Stimulated activated CD8-positive, alpha-beta memory T cell treated with anti-CD3 and anti-CD28 coated beads, Interleukin-12 subunit alpha, Interleukin-12 subunit beta, amount 100 ng/mL, for 4 hours (primary cell): ENCODE results near the gene RDH12.

ENCODE experiments used
- DNase-seq: peaks from one replicate; pipeline ENCODE4 v3.0.0-alpha.2; 2020; ENCODE audit warnings: low read depth

The RDH12 gene

GRCh38 chr14:67749341-67750084, 47.8 kb downstream of the RDH12 start:
- DNase-seq, result no peak

- no peak for DNase-seq
Observed at GRCh38 chr14:67756496-67756895, 54.8 kb downstream of the RDH12 start.

DNA sequence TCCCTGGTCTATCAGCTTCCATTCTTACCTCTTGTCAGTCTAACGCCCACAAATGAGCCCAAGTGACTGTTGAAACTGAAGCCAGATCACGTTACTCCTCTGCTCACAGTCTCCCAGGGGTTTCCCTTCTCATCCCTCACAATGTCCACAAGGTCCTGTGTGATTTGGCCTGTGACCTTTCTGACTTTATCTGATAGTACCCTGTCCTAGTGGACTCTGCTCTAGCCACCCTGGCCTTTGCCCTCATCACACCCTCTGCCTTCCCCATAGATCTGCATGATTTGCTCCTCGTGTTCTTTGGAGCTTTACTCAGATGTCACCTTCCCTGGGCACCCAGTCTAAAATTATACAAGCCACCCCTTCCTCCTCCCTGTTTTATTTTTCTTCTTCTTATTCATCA, 55.5 kb downstream of the RDH12 start:
- no peak for DNase-seq

DNA sequence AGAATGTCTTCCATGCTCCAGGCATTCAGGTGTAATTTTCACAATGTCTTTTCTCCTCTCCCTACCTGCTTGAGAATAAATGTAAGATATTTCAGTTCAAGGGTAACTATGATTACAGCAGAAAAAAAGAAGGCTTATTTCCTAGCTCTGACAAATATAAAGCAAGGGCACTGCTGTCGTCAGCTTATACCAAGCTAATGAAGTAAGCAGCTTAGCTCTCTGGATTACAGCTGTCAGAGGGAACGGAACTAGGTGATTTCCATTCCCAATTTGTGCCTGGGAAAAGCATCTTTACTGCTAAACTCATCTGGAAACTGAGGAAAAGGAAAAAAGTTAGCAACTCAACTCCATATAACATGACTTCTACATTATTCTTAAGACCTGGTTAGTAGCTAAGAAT, 58.2 kb downstream of the RDH12 start:
- no peak for DNase-seq

DNA sequence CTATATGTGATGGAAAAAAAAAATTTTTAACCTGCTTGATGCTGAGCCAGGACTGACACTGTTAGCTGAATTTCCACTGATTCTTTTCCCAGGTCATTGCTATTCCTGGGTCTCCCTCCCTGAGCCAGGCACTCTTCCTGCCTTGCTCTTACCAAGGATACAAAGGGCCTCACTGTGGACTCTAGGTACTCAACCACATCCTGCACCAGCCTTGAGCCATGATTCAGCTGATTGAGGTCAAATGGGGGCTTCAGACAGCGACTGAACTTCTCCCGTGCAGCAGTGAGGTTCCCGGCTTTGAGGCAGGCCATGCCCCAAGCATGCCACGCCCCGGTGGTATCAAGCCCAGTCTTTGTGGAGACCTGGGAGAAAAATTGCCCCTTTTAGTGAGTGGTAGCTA, 60.4 kb downstream of the RDH12 start:
- DNase-seq, result no peak

- no peak for DNase-seq
Observed at GRCh38 chr14:67763158-67763822, 61.6 kb downstream of the RDH12 start.

GRCh38 chr14:67764496-67764895, 62.8 kb downstream of the RDH12 start:
- DNase-seq, result no peak

DNA sequence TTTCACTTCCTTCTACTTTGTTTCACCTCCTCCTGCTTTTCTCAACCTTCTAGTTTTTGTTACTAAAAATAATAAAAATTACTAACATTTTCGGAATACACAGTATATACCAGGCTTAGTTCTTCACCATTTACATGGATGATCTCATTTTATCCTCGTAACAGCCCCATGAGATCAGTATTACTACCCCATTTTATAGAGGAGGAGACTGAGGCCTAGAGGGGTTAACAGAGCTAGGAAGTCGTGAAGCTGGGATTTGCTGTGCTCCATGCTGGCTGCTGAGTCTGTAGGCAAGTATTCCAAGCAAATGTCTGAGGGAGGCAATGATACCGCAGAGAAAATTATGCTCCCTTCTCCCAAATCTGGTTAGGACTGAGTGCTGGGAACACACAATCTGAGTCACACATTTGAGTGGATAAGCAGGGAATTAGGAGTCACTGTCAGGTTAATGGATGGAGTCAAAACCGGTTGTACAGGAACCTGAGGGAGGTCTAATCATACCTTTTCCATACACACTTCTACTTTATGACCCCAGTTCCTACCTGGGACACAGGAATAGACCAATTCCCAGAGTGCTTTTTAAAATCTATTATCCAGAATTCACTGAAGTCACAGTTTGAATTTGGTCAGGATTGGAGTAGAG, 63.6 kb downstream of the RDH12 start:
- DNase-seq, result no peak

DNA sequence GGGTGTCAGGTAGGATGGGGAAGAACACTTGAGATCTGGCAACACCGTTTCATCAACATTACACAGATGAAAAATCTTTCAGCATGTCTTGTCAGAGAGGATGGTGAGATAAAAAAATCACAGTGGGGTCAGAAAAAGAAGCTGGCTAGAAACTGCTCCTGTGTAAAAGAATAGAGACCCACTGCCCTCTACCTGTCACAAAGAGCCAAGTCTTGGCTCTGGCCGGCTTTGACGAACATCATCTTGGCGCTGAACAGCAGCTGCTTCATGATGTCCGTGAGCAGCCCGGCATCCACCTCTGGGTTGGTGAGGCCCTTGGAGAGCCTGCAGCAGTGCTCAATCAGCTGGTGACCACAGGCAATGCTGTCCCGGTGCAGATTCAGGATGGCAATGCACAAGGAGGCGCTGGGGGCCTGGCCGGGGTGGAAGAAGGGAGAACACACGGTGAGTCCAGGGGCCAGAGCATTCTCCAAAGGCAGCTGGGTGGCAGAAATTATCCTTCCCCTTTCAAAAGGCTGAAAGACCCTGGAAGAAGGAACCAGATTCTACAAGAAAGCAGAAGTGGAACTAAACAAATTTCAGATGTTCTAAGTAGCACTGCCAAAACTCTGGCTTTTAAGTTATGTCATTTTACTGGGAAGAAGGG, 64.5 kb downstream of the RDH12 start:
- no peak for DNase-seq

- DNase-seq, result no peak
Observed at GRCh38 chr14:67768219-67768618, 66.5 kb downstream of the RDH12 start.

GRCh38 chr14:67773844-67774377, 72.2 kb downstream of the RDH12 start:
- no peak for DNase-seq

DNA sequence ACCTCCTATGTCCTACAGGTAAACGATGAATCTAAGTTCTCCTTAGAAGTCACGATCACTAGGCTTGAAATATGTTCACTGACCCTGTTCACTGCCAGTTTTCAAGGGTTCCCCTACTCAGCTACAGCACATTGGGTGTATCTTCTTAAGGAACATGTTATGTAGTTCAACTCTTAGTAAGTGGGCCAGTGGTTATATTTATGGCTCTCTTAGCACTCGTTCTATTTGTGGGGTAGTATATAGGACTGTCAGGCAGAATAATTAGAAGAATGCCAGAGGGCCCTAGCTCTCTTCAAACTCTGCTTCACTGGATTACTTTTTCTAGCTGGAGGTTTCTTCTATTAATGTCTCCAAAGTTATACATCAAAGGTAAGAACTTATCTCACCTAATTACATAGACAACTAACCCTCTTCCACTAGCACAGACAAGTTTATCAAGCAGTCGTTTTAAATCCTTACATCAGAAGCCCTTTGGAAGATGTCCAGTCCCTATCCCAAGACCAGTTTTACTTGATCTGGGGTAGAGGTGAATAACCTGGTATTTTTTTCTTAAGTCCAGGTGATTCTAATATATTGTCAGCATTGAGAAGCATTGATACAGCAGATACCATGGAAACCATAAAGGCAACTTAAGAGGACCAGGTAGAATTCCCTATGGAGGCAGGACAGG, 75.1 kb downstream of the RDH12 start:
- no peak for DNase-seq

GRCh38 chr14:67778792-67779191, 77.1 kb downstream of the RDH12 start:
- DNase-seq, result no peak

DNA sequence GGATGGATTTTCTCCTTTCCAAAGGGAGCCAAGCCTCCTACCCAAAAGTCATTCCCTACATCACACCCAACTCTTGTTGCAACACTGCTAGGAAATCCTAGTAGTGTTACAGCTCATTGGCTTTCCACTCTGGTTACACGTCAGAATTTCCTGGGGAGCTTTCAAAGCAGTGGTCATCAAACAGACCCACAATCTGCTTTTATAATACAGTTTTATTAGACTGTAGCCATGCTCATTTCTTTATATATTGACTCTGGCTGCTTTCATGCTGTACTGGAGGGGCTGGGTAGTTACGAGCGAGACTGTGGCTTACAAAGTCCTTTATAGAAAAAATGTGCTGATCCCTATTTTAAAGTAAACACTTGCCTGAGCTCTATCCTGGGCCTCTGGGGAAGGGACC, 80.4 kb downstream of the RDH12 start:
- no peak for DNase-seq
